GM18511 (cell line): Measurements from ENCODE around the gene BICD1.

ENCODE experiments used
- ATAC-seq: cut with Tn5 transposase; IDR thresholded peaks from one replicate; pipeline ENCODE4 v1.9.1; 2021; ENCODE audit warnings: mild to moderate bottlenecking, moderate library complexity; ENCODE audit not compliant: unreplicated experiment

The BICD1 gene

GRCh38 chr12:32312049-32312670, 205.5 kb downstream of the BICD1 start:
- ATAC-seq: no peak

- no peak for ATAC-seq
These were observed 215.7 kb downstream of the BICD1 start for GRCh38 chr12:32322354-32322753.

- no peak for ATAC-seq
These were observed 224.5 kb downstream of the BICD1 start for GRCh38 chr12:32331133-32331532.

GRCh38 chr12:32332446-32332845, 225.8 kb downstream of the BICD1 start:
- ATAC-seq: no peak

GRCh38 chr12:32334371-32334777, 227.7 kb downstream of the BICD1 start:
- peak; percentile 52 for ATAC-seq

- ATAC-seq: no peak
These were observed 229.6 kb downstream of the BICD1 start for GRCh38 chr12:32336261-32336660.

- no peak for ATAC-seq
These were observed 236.8 kb downstream of the BICD1 start for GRCh38 chr12:32343496-32343895.

- no peak for ATAC-seq
These were observed 237.4 kb downstream of the BICD1 start for GRCh38 chr12:32344047-32344446.

GRCh38 chr12:32353540-32353939, 246.9 kb downstream of the BICD1 start:
- ATAC-seq: no peak

GRCh38 chr12:32357601-32358249, 251.1 kb downstream of the BICD1 start:
- no peak for ATAC-seq

- no peak for ATAC-seq
These were observed 254.3 kb downstream of the BICD1 start for GRCh38 chr12:32360956-32361355.

- no peak for ATAC-seq
These were observed 256.2 kb downstream of the BICD1 start for GRCh38 chr12:32362892-32363291.

- peak; percentile 64 for ATAC-seq
These were observed 258.9 kb downstream of the BICD1 start for GRCh38 chr12:32365473-32366064.

GRCh38 chr12:32366714-32367113, 260.1 kb downstream of the BICD1 start:
- ATAC-seq: no peak

GRCh38 chr12:32367381-32367780, 260.7 kb downstream of the BICD1 start:
- ATAC-seq: no peak

GRCh38 chr12:32369202-32369601, 262.6 kb downstream of the BICD1 start:
- no peak for ATAC-seq

- no peak for ATAC-seq
These were observed 270.9 kb downstream of the BICD1 start for GRCh38 chr12:32377344-32378055.

- no peak for ATAC-seq
These were observed 272.6 kb downstream of the BICD1 start for GRCh38 chr12:32379213-32379612.

- ATAC-seq: no peak
These were observed 273.0 kb downstream of the BICD1 start for GRCh38 chr12:32379667-32380066.

GRCh38 chr12:32382226-32382625, 275.6 kb downstream of the BICD1 start:
- no peak for ATAC-seq

- ATAC-seq: peak; percentile 81
These were observed 284.0 kb downstream of the BICD1 start for GRCh38 chr12:32390572-32391219.
